ENCODE measurements around the gene MICAL3.

GRCh38 chr22:17920992-17921650, 103.2 kb downstream of the MICAL3 start:
- TF ChIP-seq EP300 (IDR thresholded peaks at IDR 0.05) (no peak), CTCF (IDR thresholded peaks at IDR 0.05) (no peak), USF2 (IDR thresholded peaks at IDR 0.05) (no peak), NPAS2 (CRISPR knock-in tag; IDR thresholded peaks at IDR 0.05; ENCODE audit: borderline replicate concordance) (no peak), POLR2A (IDR thresholded peaks at IDR 0.05; ENCODE audit: low read length) (no peak), FOSL2 (IDR thresholded peaks at IDR 0.05) (no peak), FOSL2 (CRISPR knock-in tag; IDR thresholded peaks at IDR 0.05) (no peak), NR3C1 (IDR thresholded peaks at IDR 0.05) (no peak), FOSB (CRISPR knock-in tag; IDR thresholded peaks at IDR 0.05) (no peak), HOXB13 (CRISPR knock-in tag; IDR thresholded peaks at IDR 0.05; ENCODE audit: low read depth) (no peak), JUNB (IDR thresholded peaks at IDR 0.05) (no peak), EHMT2 (IDR thresholded peaks at IDR 0.05; ENCODE audit: low read depth) (no peak), RAD21 (conservative IDR thresholded peaks at IDR 0.05 in 1 of 2, IDR thresholded peaks at IDR 0.05 in 1 of 2) (no peak), MAX (IDR thresholded peaks at IDR 0.05) (no peak), RNF2 (IDR thresholded peaks at IDR 0.05; ENCODE audit: borderline replicate concordance, low read depth) (no peak)
